Stomach (tissue), 9 donors: Measurements from ENCODE around the gene PANK4. TPM values are rescaled to one million over a fixed set of nuclear protein-coding genes. Genes with fewer than 3 reads are reported as not detected.

ENCODE experiments used
- DNase-seq, 2 donors: peaks; one replicate each; pipeline versions ENCODE4 v3.0.0 to v3.0.0-alpha.2; 2013 to 2019
- H3K27ac ChIP-seq, 5 donors: fragments of 200-600 bp in 4 of 5; sonication (generic) in 4 of 5; one replicate each; pipeline ENCODE4 v1.5.1; 2013 to 2019; ENCODE audit warnings: mild to moderate bottlenecking in 1 of 5, moderate library complexity in 1 of 5
- H3K27me3 ChIP-seq, 3 donors: fragments of 200-600 bp; sonication (generic); one replicate each; pipeline ENCODE4 v1.5.1; 2017 to 2019; ENCODE audit warnings: mixed run types in 1 of 3
- H3K36me3 ChIP-seq, 4 donors: fragments of 200-600 bp; sonication (generic); 1 replicate in 3 of 4; 2 replicates in 1 of 4; pipeline ENCODE4 v1.5.1; 2016 to 2019
- H3K4me1 ChIP-seq, 4 donors: fragments of 200-600 bp; sonication (generic); one replicate each; pipeline ENCODE4 v1.5.1; 2016 to 2019
- H3K4me3 ChIP-seq, 4 donors: fragments of 200-600 bp; sonication (generic) in 3 of 4; one replicate each; pipeline ENCODE4 v1.5.1; 2016 to 2019; ENCODE audit warnings: mild to moderate bottlenecking in 1 of 4
- H3K9me3 ChIP-seq, 4 donors: fragments of 200-600 bp; sonication (generic); one replicate each; pipeline ENCODE4 v1.5.1; 2016 to 2019
- EP300 ChIP-seq: sonication (generic); formaldehyde crosslinking; IDR thresholded peaks from one replicate; pipeline ENCODE4 v1.6.1; 2017; ENCODE audit warnings: antibody characterized with exemption
- POLR2A ChIP-seq, 4 donors: fragments of 450-650 bp; IDR thresholded peaks; one replicate each; pipeline ENCODE4 v1.6.1; 2016; ENCODE audit warnings: antibody characterized with exemption in 4 of 4, control low read depth in 2 of 4, mild to moderate bottlenecking in 1 of 4, moderate library complexity in 1 of 4
- POLR2AphosphoS5 ChIP-seq, 3 donors: sonication (generic); formaldehyde crosslinking; IDR thresholded peaks; one replicate each; pipeline ENCODE4 v1.6.1; 2016; ENCODE audit warnings: antibody characterized with exemption in 3 of 3
- WGBS, 5 donors: extraction: QIAGEN DNeasy Blood & Tissue Kit in 3 of 5; methylation state at CpG; one replicate each; pipeline versions ENCODE4 v1.1.5 to v1.1.7; 2013 to 2018; 5-methylcytosine and 5-hydroxymethylcytosine counted together
- intact Hi-C: fragments of 100-400 bp; cut with DNase I; formaldehyde crosslinking; loops from one replicate; pipeline ENCODE4 v1.15.1; 2023; ENCODE audit warnings: low total_unique reads
- polyA plus RNA-seq, 3 donors: library from polyadenylated mRNA; stranded (reverse); fragments of 200-250 nt; gene quantifications; one replicate each; pipeline ENCODE4 v1.2.3, GENCODE V29; 2013
- total RNA-seq, 5 donors: library from RNA; depleted of rRNA; stranded (reverse); fragments of >200 nt; gene quantifications; one replicate each; pipeline versions ENCODE4 v1.1.0 to v1.2.3, GENCODE V29; 2014 to 2016
- TF ChIP-seq, protein P1 (sequence below), 7 experiments: fragments of 450-650 bp in 4 of 7; fragments of 200-600 bp in 3 of 7; sonication (generic) in 3 of 7; IDR thresholded peaks; one replicate each; pipeline ENCODE4 v1.5.1; 2016 to 2019; ENCODE audit warnings: antibody characterized with exemption in 7 of 7, control low read depth in 2 of 7, mild to moderate bottlenecking in 1 of 7
- donor health status: healthy with polysubstance abuse.
- donor health status: Bipolar disorder and iron deficiency.
- donor health status: healthy.

Gene PANK4
- total and polyA plus RNA-seq, 8 donors = 6.4 to 86.0 (median 19.5) TPM

DNA sequence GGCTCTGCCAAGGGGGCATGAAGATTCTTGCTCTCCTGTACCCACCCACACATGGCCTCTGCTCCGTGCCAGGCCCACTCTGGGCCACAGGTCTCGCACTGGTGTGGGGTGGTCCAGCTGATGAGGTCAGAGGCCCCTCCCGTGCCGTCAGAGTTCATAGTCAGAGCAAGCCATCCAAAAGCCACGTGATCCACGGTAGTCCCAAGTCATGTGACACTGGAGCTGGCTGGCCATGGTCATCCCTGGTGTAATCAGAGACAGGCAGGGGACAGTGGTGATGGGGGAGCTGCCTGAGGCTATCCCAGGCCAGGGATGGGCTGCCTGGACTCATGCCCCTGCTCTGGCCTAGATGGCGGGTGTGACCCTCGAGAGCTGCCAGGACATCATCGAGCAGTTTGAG lies 39.8 kb downstream of the PANK4 start:
- no peak overlapping the region for H3K27ac ChIP-seq
- H3K4me3 ChIP-seq = no peak overlapping the region
- TF ChIP-seq, protein P1, sequence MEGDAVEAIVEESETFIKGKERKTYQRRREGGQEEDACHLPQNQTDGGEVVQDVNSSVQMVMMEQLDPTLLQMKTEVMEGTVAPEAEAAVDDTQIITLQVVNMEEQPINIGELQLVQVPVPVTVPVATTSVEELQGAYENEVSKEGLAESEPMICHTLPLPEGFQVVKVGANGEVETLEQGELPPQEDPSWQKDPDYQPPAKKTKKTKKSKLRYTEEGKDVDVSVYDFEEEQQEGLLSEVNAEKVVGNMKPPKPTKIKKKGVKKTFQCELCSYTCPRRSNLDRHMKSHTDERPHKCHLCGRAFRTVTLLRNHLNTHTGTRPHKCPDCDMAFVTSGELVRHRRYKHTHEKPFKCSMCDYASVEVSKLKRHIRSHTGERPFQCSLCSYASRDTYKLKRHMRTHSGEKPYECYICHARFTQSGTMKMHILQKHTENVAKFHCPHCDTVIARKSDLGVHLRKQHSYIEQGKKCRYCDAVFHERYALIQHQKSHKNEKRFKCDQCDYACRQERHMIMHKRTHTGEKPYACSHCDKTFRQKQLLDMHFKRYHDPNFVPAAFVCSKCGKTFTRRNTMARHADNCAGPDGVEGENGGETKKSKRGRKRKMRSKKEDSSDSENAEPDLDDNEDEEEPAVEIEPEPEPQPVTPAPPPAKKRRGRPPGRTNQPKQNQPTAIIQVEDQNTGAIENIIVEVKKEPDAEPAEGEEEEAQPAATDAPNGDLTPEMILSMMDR (IDR thresholded peaks at IDR 0.05) = no peak
- no peak for TF ChIP-seq POLR2AphosphoS5 (IDR thresholded peaks at IDR 0.05)
- no peak for TF ChIP-seq EP300
- H3K36me3 ChIP-seq = no peaks in the 10 kb centered on the region
- 85 to 90% (median 87%) methylated on average over 9 of the region's 9 CpGs for WGBS, 5 donors
- peaks cover 0 to 9% (median 4%) of the 10 kb centered on the region in 4 donors for H3K4me1 ChIP-seq
- intact Hi-C loops = no loop called here
- H3K9me3 ChIP-seq = peaks cover 0 to 17% (median 14%) of the 10 kb centered on the region in 4 donors
- peaks cover 0 to 10% (median 0%) of the 10 kb centered on the region in 3 donors for H3K27me3 ChIP-seq
- DNase-seq = no peak

DNA sequence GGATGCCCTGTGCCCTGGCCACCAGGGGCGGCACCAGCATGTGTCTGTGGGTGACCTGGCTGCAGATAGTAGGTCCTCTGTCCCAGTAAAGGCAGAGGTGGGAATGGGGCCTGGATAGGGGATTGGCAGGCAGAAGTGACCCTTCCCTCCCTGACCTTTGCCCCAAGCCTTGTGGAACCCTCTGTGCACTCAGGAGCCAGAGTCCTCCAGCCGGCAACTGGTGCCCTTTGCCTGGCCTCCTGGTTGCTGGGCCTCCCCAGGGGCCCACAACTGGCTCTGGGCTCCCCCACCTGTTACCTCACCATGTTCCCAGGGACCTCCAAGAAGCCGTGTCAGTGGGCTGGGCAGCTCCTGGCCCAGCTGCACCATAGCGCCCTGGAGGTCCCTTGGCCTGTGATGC lies 40.4 kb downstream of the PANK4 start:
- Histone ChIP-seq H3K9me3 (peaks cover 0 to 17% (median 14%) of the 10 kb centered on the region in 4 donors), H3K27ac (no peak overlapping the region)

DNA sequence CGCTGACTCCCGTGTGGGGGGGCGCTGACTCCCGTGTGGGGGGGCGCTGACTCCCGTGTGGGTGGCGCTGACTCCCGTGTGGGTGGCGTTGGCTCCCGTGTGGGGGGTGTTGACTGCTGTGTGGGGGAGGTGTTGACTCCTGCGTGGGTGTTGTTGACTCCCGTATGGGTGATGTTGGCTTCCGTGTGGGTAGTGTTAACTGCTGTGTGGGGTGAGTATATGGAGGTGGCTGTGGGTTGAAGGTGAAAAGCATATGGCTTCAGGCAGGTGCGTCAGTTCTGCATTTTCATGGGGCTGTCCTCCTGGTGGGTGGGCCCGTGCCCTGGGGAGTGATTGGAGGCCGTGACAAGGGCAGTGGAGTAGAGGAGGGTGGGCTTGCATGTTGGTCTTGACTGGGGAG lies 42.4 kb downstream of the PANK4 start:
- H3K36me3 ChIP-seq = no peaks in the 10 kb centered on the region
- intact Hi-C loops = no loop called here
- H3K4me3 ChIP-seq = no peak overlapping the region
- no peak for DNase-seq
- WGBS, 5 donors = 75 to 89% (median 82%) methylated on average over 6 to 16 of the region's 16 CpGs
- peaks cover 0 to 14% (median 10%) of the 10 kb centered on the region in 4 donors for H3K9me3 ChIP-seq
- no peak for TF ChIP-seq EP300
- no peak for TF ChIP-seq POLR2A (IDR thresholded peaks at IDR 0.05)
- TF ChIP-seq POLR2AphosphoS5 (IDR thresholded peaks at IDR 0.05) = no peak
- TF ChIP-seq, protein P1 (IDR thresholded peaks at IDR 0.05) = no peak
- H3K27me3 ChIP-seq = no peaks in the 10 kb centered on the region
- peaks cover 0 to 23% (median 10%) of the 10 kb centered on the region in 4 donors for H3K4me1 ChIP-seq
- no peak overlapping the region for H3K27ac ChIP-seq

More for the DNA sequence above, 40.4 kb downstream of the PANK4 start:
- Histone ChIP-seq H3K36me3 (no peaks in the 10 kb centered on the region), H3K4me3 (no peak overlapping the region), H3K27me3 (peaks cover 0 to 6% (median 0%) of the 10 kb centered on the region in 3 donors), H3K4me1 (peaks cover 0 to 13% (median 6%) of the 10 kb centered on the region in 4 donors)
- no peak for DNase-seq
- TF ChIP-seq, protein P1 (IDR thresholded peaks at IDR 0.05) = no peak
- no peak for TF ChIP-seq POLR2A (IDR thresholded peaks at IDR 0.05)
- TF ChIP-seq POLR2AphosphoS5 (IDR thresholded peaks at IDR 0.05) = no peak
- no peak for TF ChIP-seq EP300
- 71 to 89% (median 85%) methylated on average over 1 to 4 of the region's 4 CpGs for WGBS, 5 donors
- intact Hi-C loops = no loop called here

DNA sequence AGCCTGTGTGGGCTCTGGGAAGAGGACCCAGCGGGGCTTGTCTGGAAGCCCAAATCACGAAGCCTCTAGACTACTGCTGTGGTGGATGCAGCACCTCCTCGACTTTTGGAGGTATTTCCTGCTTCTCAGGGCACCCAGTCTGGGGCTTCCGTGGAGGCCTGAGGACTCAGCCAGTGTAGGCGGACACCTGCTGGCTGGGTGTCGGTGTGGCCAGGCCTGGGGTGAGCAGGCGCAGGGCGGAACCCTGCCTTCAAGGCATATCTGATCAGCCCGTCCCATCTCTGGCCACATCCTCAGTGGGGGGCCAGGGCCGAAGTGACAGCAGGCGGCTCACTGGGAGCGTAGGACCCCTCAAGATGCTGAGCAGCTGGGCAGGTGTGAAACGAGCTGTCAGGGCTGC lies 43.4 kb downstream of the PANK4 start:
- WGBS, 5 donors = 80 to 87% (median 86%) methylated on average over 7 to 13 of the region's 13 CpGs
- TF ChIP-seq POLR2A (IDR thresholded peaks at IDR 0.05) (no peak), POLR2AphosphoS5 (IDR thresholded peaks at IDR 0.05) (no peak), EP300 (no peak)
- TF ChIP-seq, protein P1 (IDR thresholded peaks at IDR 0.05) = no peak

More for the DNA sequence above, 43.4 kb downstream of the PANK4 start:
- H3K27ac ChIP-seq = no peak overlapping the region
- no peak for DNase-seq
- peaks cover 0 to 26% (median 11%) of the 10 kb centered on the region in 4 donors for H3K4me1 ChIP-seq
- intact Hi-C loops = no loop called here
- no peaks in the 10 kb centered on the region for H3K36me3 ChIP-seq
- H3K4me3 ChIP-seq = no peak overlapping the region
- H3K27me3 ChIP-seq = peaks cover 0 to 2% (median 0%) of the 10 kb centered on the region in 3 donors
- peaks cover 0 to 4% (median under 1%) of the 10 kb centered on the region in 4 donors for H3K9me3 ChIP-seq
